ENCODE data around the gene GPATCH4.
"Not testable (repeated sequence)": the region's sequence is repeated elsewhere in the genome, so short reads cannot be mapped to it uniquely, and the experiment has no call there.

The GPATCH4 gene

DNA sequence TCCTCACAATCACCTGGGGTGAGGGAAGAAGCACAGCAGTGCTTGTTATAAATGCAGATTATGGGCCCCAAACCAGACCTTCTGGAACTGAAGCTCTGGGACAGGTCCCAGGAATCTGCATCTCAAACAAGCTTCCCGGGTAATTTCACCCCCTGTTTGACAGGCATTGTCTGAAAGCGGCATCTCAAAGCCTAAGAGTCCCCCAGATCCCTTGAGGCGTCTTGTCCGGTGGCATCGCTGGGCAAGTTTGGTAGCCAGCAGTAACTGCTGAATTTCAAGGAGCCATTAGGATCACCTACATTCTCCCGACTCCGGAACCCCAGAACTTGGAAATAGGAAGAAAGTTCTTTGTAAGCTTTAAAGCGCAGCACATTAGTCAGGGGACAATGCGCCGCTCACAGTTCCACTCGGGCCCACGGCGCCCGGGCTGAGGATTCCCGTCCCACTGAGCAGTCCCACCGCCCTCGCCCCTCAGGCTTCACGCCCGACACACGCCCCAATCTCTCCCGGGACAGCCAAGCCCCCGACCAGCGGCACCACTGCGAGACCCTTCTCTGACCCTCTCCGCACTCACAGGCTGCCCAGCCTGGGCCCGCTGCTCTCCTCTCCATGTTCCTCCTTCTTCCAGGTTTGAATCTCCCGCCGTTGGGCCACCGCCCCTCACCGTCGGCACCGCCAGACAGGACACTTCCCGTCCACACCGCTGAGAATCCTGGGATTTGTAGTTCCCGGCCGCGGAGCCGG lies 29.2 kb downstream of the GPATCH4 start, which contains the start of gene IQGAP3:
Gene IQGAP3, minus strand, starts transcription at position 647 of the 744 bp plus-strand sequence. Its CDS starts 36 bp downstream, at position 611.
- peak; percentile 64 to 76 for DNase-seq

DNA sequence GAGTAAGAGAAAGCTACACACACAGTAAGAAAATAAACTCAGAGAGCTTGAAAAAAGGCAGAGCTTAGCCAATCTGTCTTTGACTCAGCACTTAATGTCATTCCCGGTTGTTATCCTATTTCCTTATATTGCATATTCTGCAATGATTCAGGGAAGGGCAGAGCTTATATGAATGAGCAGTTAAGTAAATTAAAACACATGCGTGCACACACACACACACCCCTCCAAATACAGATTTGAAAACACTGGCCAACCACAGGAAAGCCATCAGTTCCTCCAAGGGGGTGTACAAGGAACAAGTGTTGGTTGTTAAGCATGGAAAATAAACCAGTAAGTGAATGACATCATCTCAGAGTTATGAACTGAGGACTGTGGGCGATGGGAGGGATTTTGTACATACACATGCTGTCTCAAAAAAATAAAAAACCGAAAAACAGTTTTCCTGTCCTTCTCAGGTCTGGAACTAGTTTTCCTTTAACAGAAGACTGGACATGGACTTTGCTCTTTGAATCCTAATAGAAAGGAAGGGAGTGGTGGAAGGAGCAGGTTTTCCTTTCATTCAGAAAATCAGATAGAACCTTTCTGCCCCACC lies 29.9 kb downstream of the GPATCH4 start:
- no peak for DNase-seq

DNA sequence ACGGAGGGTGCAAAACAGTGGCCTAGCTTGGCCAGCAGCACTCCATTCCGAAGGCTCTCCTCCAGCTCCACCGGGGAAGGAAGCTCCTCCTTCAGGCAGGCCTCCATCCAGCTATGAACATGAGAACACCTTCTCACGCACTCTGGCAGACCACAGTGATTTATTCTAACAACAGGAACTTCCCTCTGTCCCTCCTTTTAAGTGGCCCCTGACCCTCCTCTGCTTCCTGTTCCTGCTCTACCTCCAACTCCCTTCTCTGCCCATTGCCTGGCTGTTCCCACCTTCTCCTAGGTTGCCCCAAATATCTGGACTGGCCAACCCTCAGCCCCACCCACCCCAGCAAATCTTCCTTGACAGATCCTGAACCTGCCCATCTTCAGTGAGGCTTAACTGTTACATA lies 34.8 kb downstream of the GPATCH4 start:
- DNase-seq, result no peak

DNA sequence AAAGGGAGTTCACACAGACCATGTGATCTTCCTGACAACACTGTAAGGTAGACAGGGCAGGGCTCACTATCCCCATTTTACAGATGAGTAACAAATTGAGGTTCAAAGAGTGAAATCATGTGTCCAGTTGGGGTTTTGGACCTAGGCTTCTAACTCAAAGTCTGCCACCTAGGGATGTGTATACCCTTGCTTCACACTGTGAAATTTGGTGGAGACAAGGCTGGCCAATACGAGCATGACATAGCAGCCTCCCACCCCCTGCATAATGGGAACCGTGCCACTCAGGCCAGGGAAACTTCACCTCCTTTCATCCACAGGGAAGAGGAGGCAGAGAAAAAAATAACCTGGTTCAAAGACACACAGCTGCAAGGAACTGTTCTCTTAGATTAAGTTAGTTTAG lies 35.8 kb downstream of the GPATCH4 start:
- no peak for DNase-seq

DNA sequence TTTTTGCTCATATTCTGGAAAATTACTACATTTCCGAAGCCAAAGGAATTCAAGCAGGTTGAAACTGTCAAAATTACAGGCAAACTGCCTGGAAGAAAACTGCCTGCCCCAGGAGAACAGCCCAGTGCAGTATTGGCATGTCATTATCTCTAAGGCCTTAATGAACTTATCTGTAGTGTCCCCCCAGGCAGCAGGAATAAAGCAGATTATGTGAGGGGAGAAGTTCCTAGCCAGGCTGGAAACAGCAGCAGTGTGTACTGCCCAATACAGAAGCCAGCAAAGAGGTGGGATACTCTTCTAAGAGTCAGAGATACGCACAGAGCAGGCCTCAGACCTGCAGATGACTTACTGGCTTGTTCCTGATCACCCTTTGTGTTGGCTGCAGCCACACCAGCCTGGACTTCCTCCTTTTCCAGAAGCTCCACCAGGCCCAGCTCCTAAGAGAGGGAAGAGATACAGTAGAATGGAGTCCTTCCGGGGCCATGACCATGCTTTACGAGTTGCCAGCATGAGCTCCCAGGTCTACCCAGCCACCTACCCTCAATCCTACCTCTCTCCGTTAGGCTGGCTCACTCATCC lies 40.6 kb downstream of the GPATCH4 start:
- no peak for DNase-seq

DNA sequence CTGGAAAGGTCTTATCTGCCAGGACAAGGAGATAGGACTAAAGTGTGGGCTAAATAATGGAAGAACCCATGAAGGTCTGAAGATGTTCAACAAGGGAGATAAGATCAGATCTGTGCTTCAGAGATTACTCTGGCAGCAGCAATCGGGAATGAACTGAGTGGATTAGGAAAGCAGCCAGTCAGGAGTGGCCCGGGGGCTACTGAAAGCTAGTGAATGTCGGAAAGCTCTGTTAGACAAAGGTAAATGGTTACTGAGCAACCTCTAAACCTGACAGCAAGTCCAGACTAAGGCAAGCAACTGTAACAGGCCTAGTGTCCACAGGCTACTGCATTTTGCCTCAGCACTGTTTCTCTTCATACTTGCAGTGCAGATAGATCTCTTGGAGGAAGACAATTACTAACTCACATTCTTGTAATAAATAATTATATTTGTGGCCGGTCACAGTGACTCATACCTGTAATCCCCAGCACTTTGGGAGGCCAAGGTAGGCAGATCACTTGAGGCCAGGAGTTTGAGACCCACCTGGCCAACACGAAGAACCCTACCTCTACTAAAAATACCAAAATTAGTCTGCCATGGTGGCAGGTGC lies 41.4 kb downstream of the GPATCH4 start:
- DNase-seq, result no peak

DNA sequence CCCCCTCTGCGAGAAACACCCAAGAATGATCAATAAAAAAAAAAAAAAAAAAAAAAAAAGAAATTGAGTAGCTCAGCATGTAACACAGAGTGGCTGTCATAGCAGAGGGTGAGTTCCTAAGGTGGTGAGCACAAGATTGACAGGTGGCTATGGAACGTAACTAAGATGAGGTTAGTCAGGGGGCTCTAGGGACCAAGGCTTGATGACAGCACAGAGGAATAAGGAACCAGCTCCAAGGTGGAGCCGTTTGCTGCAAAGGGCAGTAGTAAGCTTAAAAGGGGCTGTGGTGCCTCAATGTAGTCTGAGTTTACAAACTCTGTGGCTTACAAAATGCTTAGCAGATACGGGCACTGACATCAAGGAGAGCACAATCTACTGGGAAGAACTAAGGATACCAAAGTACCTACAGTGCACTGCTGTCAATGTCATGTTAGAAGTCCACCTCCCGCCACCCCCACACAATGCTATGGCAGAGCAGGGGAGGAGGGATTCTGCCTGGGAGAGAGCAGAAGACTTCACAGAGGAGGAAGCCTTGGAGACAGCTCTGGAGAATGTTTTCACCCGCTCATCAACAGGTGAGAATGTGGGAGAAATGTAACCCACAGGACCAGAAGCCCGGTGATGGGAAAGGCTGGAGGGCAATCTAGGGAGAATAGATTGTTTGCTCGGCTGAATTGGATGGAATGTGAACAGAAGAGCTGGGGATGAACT lies 42.0 kb downstream of the GPATCH4 start:
- DNase-seq, result no peak

DNA sequence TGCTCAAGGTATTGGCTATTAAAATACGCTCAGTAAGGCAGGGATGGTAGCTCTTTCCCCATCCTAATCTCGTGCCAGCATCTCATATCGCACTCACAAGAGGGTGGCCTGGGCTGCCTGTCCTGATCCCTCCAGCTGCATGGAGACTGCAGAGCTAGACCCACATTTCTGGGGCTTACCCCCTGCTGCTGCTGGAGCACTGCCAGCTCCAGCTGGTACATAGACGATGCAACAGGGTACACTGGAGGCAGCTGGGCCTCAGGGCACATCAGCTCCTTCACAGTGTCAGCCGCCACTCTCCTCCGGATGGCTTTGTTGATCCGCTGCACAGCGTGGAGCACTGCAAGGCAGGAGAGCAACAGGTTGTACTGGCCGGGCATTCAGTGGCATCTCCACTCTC lies 44.9 kb downstream of the GPATCH4 start:
- DNase-seq, result no peak

DNA sequence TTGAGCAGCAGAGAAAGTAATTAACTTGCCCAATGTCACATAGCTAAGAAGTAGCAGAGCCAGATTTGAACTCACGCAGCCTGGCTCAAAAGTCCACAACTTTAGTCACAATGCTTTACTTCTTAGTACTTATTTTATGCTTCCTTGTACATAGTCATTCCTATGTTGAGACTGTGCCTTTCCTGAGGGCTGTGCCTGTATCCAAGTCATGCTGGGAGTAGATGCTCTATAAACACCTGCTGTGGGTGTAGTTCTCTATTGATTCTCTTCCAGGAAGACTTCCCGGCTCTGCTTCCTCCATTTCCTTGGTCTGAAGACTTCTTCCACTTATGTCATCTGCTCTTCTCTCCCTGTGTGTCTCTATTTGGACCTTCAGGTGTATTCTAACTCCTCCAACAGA lies 45.6 kb downstream of the GPATCH4 start:
- no peak for DNase-seq

DNA sequence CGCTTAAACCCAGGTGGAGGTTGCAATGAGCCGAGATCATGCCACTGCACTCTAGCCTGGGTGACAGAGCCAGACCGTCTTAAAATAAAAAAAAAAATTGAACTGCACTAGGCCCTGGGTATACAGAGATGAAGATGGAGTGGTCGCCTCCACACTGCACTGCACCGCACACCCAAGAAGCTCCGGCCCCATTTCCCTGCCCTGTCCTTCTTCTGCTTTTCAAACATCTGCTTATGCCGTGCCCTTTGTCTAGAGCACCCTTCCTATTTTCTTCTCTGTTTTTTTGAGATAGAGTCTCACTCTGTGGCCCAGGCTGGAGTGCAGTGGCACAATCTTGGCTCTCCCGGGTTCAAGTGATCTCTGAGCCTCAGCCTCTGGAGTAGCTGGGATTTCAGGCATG lies 46.3 kb downstream of the GPATCH4 start:
- no peak for DNase-seq

DNA sequence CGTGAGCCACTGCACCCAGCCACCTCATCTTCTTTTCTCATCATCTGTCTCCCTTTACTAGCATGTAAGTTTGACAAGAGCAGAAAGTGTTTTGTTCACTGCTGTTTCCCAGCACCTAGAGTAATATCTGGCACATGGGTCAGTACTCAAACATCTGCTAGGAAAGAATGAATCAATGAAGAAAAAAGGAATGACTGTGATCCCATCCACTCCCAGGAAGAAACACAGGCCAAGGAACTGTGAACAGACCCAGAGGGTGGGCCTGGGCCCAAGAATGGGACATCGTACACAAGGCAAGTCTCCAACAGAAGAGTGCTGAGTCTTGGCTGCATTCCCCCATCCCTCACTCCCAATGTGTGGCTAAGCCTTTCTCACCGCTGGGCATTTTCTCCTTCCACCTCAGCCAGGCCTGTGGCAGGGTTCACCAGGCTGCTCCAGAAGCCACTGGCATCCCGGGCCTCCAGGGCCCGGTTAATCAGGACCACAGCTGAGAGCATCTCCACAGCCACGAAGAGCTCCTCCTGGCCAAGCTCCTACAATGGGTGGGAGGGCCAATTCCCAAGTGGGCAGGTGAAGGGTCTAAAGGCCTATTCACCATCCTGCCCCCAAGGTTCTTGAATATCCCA lies 47.3 kb downstream of the GPATCH4 start:
- DNase-seq, result no peak

DNA sequence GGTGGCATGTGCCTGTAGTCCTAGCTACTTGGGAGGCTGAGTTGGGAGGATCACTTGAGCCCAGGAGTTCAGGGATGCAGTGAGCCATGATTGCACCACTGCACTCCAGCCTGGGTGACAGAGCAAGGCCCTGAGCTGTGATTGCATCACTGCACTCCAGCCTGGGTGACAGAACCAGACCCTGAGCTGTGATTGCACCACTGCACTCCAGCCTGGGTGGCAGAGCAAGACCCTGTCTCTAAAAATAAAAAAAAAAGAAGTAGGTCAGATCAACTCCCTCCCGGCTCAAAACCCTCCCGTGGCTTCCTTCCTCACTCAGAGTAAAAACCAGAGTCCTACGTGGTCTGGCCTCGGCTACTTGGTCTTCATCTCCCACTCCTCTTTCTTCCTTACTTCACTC lies 48.3 kb downstream of the GPATCH4 start:
- DNase-seq, result not testable (repeated sequence)

DNA sequence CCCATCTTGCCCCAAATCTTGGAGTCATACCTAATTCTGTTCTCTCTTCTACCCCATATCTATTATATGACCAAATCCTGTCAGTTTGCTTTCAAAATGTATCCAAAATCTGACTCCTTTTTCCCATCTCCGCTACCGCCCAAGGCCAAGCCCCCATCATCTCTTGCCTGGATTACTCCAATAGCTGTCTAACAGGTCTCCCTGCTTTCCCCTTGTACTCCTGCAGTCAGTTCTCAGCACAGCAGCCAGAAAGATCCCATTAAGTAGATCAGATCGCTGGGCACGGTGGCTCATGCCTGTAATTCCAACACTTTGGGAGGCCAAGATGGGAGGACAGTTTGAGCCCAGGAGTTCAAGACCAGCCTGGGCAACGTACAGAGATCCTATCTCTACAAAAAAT lies 48.8 kb downstream of the GPATCH4 start:
- DNase-seq, result no peak

DNA sequence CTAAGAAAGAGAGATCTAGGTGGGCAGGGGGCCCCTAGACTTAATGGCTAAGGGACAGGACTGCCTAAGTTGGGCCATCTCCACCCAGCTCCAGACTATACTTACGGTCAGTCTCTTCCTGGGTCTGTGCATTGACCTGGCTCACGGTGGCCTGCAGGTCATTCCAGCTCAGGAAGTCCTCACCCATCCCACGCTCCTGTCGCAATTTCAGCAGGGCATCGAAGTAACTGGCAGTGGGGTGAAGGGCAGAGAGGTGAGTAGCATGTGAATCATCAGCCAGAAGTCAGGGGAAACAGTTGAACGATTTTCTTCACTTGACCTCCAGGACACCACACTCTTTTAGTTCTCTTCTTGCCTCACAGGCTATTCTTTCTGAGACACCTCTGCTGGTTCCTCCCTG lies 49.4 kb downstream of the GPATCH4 start:
- DNase-seq, result no peak

DNA sequence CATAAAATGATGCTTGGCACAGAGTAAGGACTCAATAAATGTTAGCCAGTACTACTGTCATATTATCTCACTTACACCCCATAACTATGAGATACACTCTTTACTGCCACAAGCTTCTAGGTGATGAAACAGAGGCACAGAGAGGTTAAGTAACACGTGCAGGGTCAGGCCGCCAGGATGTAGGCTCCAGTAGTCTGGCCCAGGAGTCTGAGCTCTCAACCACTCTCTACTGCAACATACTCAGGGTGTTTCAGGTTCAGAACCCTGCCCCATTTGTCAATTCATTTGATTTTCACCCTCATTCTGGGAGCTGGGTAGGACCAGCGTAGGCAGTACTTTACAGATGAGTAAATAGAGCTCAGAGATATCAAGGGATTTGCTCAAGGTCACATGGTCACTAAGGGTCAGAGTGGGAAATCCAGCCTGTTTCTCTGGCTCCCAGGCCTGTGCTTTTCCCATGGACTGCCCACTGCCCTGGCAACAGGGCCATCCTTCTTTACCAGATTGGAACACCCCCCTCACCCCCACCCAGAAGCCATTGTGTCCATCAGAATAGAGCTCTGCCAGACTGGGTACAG lies 50.1 kb downstream of the GPATCH4 start:
- DNase-seq, result no peak

DNA sequence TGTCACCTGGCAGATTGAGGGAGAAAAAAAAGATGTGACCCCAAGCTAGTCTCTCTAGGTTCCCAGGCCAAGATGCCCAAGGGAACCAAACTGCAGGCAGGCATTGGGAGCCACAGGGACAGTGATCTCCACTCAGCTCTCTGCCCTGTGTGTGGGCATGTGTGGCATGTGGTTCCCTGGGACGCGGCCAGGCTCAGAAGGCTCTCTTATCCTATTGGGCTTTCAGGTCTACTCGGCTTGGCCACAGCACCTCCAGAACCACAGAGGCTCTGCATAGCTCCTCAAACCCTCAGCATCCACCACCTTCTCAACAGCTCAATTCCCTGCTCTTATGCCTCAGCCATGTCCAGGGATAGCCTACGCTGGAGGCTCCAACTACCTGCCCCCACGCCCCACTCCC lies 50.9 kb downstream of the GPATCH4 start:
- no peak for DNase-seq

DNA sequence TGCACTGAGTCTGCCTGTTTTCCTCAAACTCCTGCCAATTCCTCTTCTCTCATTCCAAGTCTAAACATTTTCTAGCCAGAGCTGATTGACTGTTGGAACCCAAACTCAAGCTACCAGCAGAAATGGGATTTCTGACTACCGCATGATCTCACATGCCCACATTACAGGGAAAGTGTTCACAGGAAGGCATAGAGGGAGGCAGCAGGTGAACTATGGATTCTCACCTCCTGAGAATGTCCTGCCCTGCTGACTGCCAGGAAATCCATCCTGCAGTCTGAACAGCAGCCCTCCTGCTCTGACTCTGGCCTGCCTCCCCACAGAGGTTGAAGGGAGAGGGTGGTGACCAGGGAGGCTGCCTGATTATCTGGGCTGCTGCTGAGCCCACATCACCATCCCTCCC lies 51.4 kb downstream of the GPATCH4 start:
- DNase-seq, result no peak

DNA sequence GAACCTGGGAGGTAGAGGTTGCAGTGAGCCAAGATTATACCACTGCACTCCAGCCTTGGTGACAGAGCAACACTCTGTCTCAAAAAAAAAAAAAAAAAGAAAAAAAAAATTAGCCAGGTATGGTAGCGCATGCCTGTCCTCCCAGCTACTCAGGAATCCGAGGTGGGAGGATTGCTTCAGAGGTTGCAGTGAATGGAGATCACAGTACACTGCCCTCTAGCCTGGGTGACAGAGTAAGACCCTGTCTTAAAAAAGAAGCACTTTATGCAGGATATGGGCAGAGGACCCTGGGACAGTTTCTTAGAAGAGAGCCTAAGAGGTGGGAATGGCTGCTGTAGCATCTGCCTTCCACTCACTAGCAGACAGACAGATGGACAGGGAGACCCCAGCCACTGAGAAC lies 51.9 kb downstream of the GPATCH4 start:
- DNase-seq, result no peak

DNA sequence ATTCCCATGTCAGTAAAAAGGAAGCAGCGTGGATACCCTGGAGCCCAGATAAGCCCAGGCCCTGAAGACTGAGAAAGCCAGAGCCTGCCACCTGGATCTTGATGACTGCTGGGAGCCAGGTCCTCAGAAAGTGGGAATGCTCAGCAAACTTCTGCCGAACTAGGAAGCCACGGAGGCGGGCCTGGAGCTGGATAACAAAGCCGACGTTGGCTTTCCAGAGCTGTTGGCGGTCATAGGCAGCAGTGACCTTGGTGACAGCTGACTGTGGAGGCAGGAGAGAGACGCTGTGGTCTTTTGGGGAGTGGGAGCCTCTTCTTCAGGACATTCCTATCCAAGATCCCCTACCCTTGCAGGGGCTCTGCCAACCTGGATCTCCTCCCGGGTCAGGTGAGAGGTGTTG lies 53.3 kb downstream of the GPATCH4 start:
- no peak for DNase-seq

DNA sequence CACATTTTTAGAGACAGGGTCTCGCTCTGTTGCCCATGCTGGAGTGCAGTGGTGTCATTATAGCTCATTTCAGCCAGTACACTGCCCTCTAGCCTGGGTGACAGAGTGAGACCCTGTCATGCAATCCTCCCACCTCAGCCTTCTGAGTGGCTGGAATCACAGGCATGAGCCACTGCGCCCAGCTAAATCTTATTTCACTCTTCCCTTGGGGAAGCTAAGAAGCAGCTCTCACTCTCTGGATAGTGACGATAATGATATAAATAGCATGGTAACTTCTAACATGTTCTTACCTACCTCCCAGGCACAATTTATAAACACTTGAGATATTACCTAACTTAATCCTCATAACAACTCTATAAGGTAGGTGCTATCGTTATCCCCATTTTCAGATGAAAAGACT lies 53.8 kb downstream of the GPATCH4 start:
- DNase-seq, result no peak

DNA sequence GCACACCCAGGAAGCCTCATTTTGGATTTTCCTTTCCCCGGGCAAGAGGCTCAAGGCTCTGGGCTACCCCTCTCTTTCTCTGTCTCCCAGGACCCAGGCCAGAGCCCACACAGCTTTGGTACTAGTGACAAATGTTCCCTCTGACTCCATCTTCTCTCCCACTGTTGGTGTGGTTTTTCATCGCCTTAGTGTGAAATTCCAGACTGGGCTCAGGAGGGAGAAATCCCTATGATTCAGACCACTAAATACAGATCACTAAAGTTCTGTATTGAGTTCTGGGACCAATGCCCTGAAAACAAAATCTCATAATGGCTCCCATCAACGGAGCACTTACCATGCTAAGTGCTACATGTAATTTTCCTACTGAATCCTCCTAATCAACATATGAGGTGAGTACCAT lies 55.0 kb downstream of the GPATCH4 start:
- DNase-seq, result no peak

DNA sequence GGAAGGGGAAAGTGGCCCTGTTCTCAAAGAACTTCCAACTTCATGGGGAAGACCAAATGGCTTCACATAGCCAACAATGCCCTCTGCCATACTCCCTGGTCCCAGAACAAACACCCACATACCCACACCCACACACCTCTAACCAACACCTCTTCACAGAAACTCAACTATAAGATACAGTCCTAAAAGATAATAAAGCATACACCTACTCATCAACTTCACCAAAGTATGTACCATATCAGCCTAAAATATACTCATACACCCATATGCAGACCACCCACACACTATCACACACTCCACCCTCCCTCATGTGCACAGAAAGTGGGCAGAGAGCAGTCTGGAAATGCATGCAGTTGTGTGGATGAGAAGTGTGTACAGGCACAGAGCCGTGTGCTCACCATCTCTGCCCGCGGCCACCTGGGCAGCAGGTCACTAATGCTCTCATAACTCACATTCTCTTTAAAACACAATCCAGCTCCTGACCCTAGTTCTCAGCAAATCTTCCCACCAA lies 56.6 kb downstream of the GPATCH4 start:
- no peak for DNase-seq

All from NCI-H1930 (cell line).